HepG2 (cell line): ENCODE results near the gene ZNF446. TPM values are rescaled to one million over a fixed set of nuclear protein-coding genes. Genes with fewer than 3 reads are reported as not detected.

Experiments used
- ATAD3A ChIP-seq: sonication (generic); formaldehyde crosslinking; IDR thresholded peaks from 2 replicates; pipeline ENCODE4 v1.4.0; 2020; ENCODE audit warnings: missing genetic modification reagents
- CBX5 ChIP-seq: sonication (generic); formaldehyde crosslinking; IDR thresholded peaks from 2 replicates; pipeline ENCODE4 v1.4.0; 2020; ENCODE audit warnings: missing genetic modification reagents, borderline replicate concordance
- E2F2 ChIP-seq: sonication (generic); formaldehyde crosslinking; IDR thresholded peaks from 2 replicates; pipeline ENCODE4 v1.4.0; 2020; ENCODE audit warnings: missing genetic modification reagents, borderline replicate concordance
- EP300 ChIP-seq, 3 experiments: sonication (generic) in 1 of 3; formaldehyde crosslinking in 1 of 3; IDR thresholded peaks; 2 replicates each; pipeline versions ENCODE4 v1.5.1 to v1.6.1; 2011 to 2020; ENCODE audit warnings: low read depth in 2 of 3, low read length in 2 of 3, borderline replicate concordance in 1 of 3, improper control_type of control experiment in 1 of 3, mild to moderate bottlenecking in 1 of 3, missing genetic modification reagents in 1 of 3, moderate library complexity in 1 of 3
- FOXP4 ChIP-seq: sonication (generic); formaldehyde crosslinking; IDR thresholded peaks from 2 replicates; pipeline ENCODE4 v1.4.0; 2020; ENCODE audit warnings: missing genetic modification reagents
- GMEB1 ChIP-seq: sonication (generic); formaldehyde crosslinking; IDR thresholded peaks from 2 replicates; pipeline ENCODE4 v1.5.1; 2020; ENCODE audit warnings: missing genetic modification reagents, mild to moderate bottlenecking, borderline replicate concordance
- HHEX ChIP-seq: IDR thresholded peaks from 2 replicates; pipeline ENCODE4 v1.6.1; 2016; ENCODE audit warnings: control low read depth
- HOXA9 ChIP-seq: sonication (generic); formaldehyde crosslinking; IDR thresholded peaks from 2 replicates; pipeline ENCODE4 v1.8.1; 2022; ENCODE audit warnings: missing genetic modification reagents, mild to moderate bottlenecking, moderate library complexity, borderline replicate concordance
- IRX3 ChIP-seq: sonication (generic); formaldehyde crosslinking; IDR thresholded peaks from 2 replicates; pipeline ENCODE4 v1.8.1; 2023; ENCODE audit warnings: mild to moderate bottlenecking, low read depth, missing genetic modification reagents, borderline replicate concordance
- NFE2L2 ChIP-seq: fragments of 150-350 bp; IDR thresholded peaks from 2 replicates; pipeline ENCODE4 v1.6.1; 2014; ENCODE audit warnings: low read length
- NFYB ChIP-seq: sonication (generic); formaldehyde crosslinking; IDR thresholded peaks from 2 replicates; pipeline ENCODE4 v1.4.0; 2020; ENCODE audit warnings: missing genetic modification reagents
- PRDM15 ChIP-seq: sonication (generic); formaldehyde crosslinking; IDR thresholded peaks from 2 replicates; pipeline ENCODE4 v1.4.0; 2020; ENCODE audit warnings: missing genetic modification reagents
- SP5 ChIP-seq: IDR thresholded peaks from 2 replicates; pipeline ENCODE4 v1.6.1; 2016; ENCODE audit warnings: low read depth, borderline replicate concordance
- ZNF432 ChIP-seq: sonication (generic); formaldehyde crosslinking; IDR thresholded peaks from 2 replicates; pipeline ENCODE4 v1.5.0; 2020; ENCODE audit warnings: missing genetic modification reagents, mild to moderate bottlenecking, borderline replicate concordance
- ZNF576 ChIP-seq: sonication (generic); formaldehyde crosslinking; IDR thresholded peaks from 2 replicates; pipeline ENCODE4 v1.4.0; 2020; ENCODE audit warnings: mild to moderate bottlenecking, missing genetic modification reagents
- ZNF598 ChIP-seq: sonication (generic); formaldehyde crosslinking; IDR thresholded peaks from 2 replicates; pipeline ENCODE4 v1.5.1; 2020; ENCODE audit warnings: mild to moderate bottlenecking, missing genetic modification reagents, borderline replicate concordance
- ZSCAN22 ChIP-seq: sonication (generic); formaldehyde crosslinking; IDR thresholded peaks from 2 replicates; pipeline ENCODE4 v1.4.0; 2020; ENCODE audit warnings: mild to moderate bottlenecking, missing genetic modification reagents
- polyA plus RNA-seq, 8 experiments: library from polyadenylated mRNA; depleted of rRNA in 3 of 8; stranded (reverse) in 7 of 8; unstranded in 1 of 8; fragments of >200 nt; fragmentation: Illumina TruSeq in 4 of 8; extraction: Trizol in 4 of 8; gene quantifications; 2 replicates each; pipeline versions ENCODE4 v1.2.1 to v1.2.3, GENCODE V29; 2011 to 2016; ENCODE audit warnings: low read depth in 4 of 8, missing spikeins in 1 of 8, mixed read lengths in 1 of 8; ENCODE audit not compliant: insufficient read depth in 1 of 8
- total RNA-seq, 5 experiments: library from RNA; depleted of rRNA; stranded (reverse); fragments of >200 nt; fragmentation: Illumina TruSeq; extraction: Trizol; gene quantifications; 2 replicates each; pipeline ENCODE4 v1.2.3, GENCODE V29; 2016; ENCODE audit warnings: low read depth in 1 of 5

Gene ZNF446
- total and polyA plus RNA-seq, 2 of the 13 experiments (the other 11 are each of a cell fraction or from before 2014, with no cell fraction given): 3.0 to 3.6 TPM

- peak; percentile 97 for TF ChIP-seq GMEB1
- no peak; the same call in 1 of the 2 replicates for TF ChIP-seq ZNF576 (CRISPR knock-in tag)
- no peak for TF ChIP-seq NFE2L2
- peak; percentile 84; the same call in 1 of the 2 replicates for TF ChIP-seq ZSCAN22 (CRISPR knock-in tag)
- peak; percentile 60 for TF ChIP-seq PRDM15 (CRISPR knock-in tag)
- peak; percentile 55 for TF ChIP-seq NFYB (CRISPR knock-in tag)
- TF ChIP-seq ZNF432 (CRISPR knock-in tag): no peak
- peak; percentile 91; the same call in 1 of the 2 replicates for TF ChIP-seq E2F2 (CRISPR knock-in tag)
- TF ChIP-seq CBX5 (CRISPR knock-in tag): peak; percentile 97; the same call in 1 of the 2 replicates
- peak in 1 of 2 experiments; percentile 62; a peak in 2 of 4 replicates for TF ChIP-seq EP300 (IDR thresholded peaks at IDR 0.05; ENCODE audit: low read depth in 2 of 2, low read length in 2 of 2)
- TF ChIP-seq EP300 (CRISPR knock-in tag; IDR thresholded peaks at IDR 0.05; ENCODE audit: borderline replicate concordance): peak; percentile 68
- peak; percentile 57; the same call in 1 of the 2 replicates for TF ChIP-seq SP5 (CRISPR knock-in tag)
- no peak for TF ChIP-seq HHEX (CRISPR knock-in tag)
- peak; percentile 48 for TF ChIP-seq IRX3 (CRISPR knock-in tag)
- TF ChIP-seq ATAD3A (CRISPR knock-in tag): no peak; the same call in 1 of the 2 replicates
- TF ChIP-seq FOXP4: peak; percentile 56
- TF ChIP-seq HOXA9: peak; percentile 96
- peak; percentile 97; the same call in 1 of the 2 replicates for TF ChIP-seq ZNF598 (CRISPR knock-in tag)
Measured at GRCh38 chr19:58519355-58520256, 43.5 kb downstream of the ZNF446 start, which contains the start of gene ZBTB45 (continued).
